Calu3 (cell line): ENCODE data around the gene SLC50A1. TPM values are rescaled to one million over a fixed set of nuclear protein-coding genes. Genes with fewer than 3 reads are reported as not detected.

ENCODE experiments used
- BruUV-seq: library from RNA; stranded (reverse); fragments of 400-500 nt; replicated peaks from 2 replicates; lab custom pipeline; 2021; lab: Mats Ljungman, UMichigan
- CTCF ChIA-PET: fragments of 300-600 bp; sonication (Branson Sonifier 250); formaldehyde crosslinking; loops from one replicate; lab custom pipeline; 2022; ENCODE audit warnings: antibody characterized with exemption; lab: Charles Lee
- DNase-seq: peaks from one replicate; pipeline ENCODE4 v3.0.0; 2022
- H3K27ac Mint-ChIP-seq: one replicate; pipeline ENCODE4 v1.8.0; 2022; ENCODE audit warnings: mixed read lengths; ENCODE audit not compliant: unreplicated experiment
- H3K27me3 Mint-ChIP-seq: one replicate; pipeline ENCODE4 v1.8.0; 2022; ENCODE audit warnings: mixed read lengths; ENCODE audit not compliant: unreplicated experiment
- H3K36me3 Mint-ChIP-seq: one replicate; pipeline ENCODE4 v1.8.0; 2022; ENCODE audit warnings: mild to moderate bottlenecking, moderate library complexity, mixed read lengths; ENCODE audit not compliant: insufficient read depth, unreplicated experiment
- H3K4me1 Mint-ChIP-seq: one replicate; pipeline ENCODE4 v1.8.0; 2022; ENCODE audit warnings: mild to moderate bottlenecking, low read depth, mixed read lengths; ENCODE audit not compliant: unreplicated experiment
- H3K4me3 Mint-ChIP-seq: one replicate; pipeline ENCODE4 v1.8.0; 2022; ENCODE audit warnings: mild to moderate bottlenecking, low read depth, moderate library complexity, mixed read lengths; ENCODE audit not compliant: unreplicated experiment
- H3K9me3 Mint-ChIP-seq: one replicate; pipeline ENCODE4 v1.8.0; 2022; ENCODE audit warnings: low read depth, mixed read lengths; ENCODE audit not compliant: unreplicated experiment
- intact Hi-C: fragments of 100-400 bp; cut with micrococcal nuclease; formaldehyde crosslinking; loops from one replicate; pipeline ENCODE4 v1.10.0; 2022; ENCODE audit not compliant: unreplicated experiment
- total RNA-seq: library from RNA; stranded (reverse); gene quantifications from 2 replicates; pipeline ENCODE4 v1.2.3, GENCODE V29; 2022
- TF ChIP-seq, protein P1 (sequence below): fragments of 200-600 bp; IDR thresholded peaks from one replicate; pipeline ENCODE4 v1.8.0; 2022; ENCODE audit warnings: antibody characterized with exemption; ENCODE audit not compliant: unreplicated experiment

Gene SLC50A1
- total RNA-seq, 1 experiment from 2014 or later: 68.5 TPM

- peaks cover 25% of the 10 kb centered on the region for H3K36me3 Mint-ChIP-seq
- peak overlapping the region; percentile 12 for H3K4me3 Mint-ChIP-seq
- no TSS peak for BruUV-seq
- H3K9me3 Mint-ChIP-seq: no peaks in the 10 kb centered on the region
- CTCF ChIA-PET: interaction anchor here (0.7 to 3.3 kb wide), 2 partner anchors 8 to 14 kb away, joined by 3 to 19 read pairs; partner anchors contain the start of genes KRTCAP2 and TRIM46
- H3K27me3 Mint-ChIP-seq: peaks cover 57% of the 10 kb centered on the region
- DNase-seq: no peak
- intact Hi-C loops: no loop called here
- peaks cover 37% of the 10 kb centered on the region for H3K4me1 Mint-ChIP-seq
- peak overlapping the region; percentile 10 for H3K27ac Mint-ChIP-seq
- TF ChIP-seq, protein P1, sequence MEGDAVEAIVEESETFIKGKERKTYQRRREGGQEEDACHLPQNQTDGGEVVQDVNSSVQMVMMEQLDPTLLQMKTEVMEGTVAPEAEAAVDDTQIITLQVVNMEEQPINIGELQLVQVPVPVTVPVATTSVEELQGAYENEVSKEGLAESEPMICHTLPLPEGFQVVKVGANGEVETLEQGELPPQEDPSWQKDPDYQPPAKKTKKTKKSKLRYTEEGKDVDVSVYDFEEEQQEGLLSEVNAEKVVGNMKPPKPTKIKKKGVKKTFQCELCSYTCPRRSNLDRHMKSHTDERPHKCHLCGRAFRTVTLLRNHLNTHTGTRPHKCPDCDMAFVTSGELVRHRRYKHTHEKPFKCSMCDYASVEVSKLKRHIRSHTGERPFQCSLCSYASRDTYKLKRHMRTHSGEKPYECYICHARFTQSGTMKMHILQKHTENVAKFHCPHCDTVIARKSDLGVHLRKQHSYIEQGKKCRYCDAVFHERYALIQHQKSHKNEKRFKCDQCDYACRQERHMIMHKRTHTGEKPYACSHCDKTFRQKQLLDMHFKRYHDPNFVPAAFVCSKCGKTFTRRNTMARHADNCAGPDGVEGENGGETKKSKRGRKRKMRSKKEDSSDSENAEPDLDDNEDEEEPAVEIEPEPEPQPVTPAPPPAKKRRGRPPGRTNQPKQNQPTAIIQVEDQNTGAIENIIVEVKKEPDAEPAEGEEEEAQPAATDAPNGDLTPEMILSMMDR: no peak
Observed at GRCh38 chr1:155186794-155187455, 51.3 kb downstream of the SLC50A1 start.

DNA sequence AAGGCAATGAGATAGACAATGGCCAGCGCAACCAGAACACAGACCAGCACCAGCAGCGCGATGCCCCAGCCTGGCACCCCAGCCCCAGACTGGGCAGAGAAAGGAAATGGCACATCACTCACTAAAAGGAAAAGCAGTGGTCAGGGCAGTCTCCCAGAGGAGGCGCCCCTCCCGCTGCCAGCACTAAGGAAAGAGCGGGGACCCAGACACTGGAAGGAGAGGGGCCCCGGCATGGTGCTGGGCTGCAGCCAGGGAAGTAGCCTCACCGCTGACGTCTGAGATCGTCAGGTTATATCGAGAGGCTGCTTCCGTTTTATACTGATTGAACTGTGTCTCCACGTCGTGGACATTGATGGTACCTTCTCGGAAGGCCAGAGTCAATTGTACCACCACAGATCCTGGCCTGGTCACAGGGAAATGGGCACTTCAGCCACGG is 51.8 kb downstream of the SLC50A1 start:
- Mint-ChIP-seq H3K4me1 (peaks cover 37% of the 10 kb centered on the region), H3K9me3 (no peaks in the 10 kb centered on the region), H3K27ac (peak overlapping the region; percentile 10), H3K27me3 (peaks cover 57% of the 10 kb centered on the region), H3K36me3 (peaks cover 28% of the 10 kb centered on the region), H3K4me3 (peak overlapping the region; percentile 12)
- intact Hi-C loops: no loop called here
- TF ChIP-seq, protein P1: no peak
- CTCF ChIA-PET: interaction anchor here (3.3 kb wide), 1 partner anchor 14 kb away, joined by 19 read pairs; the partner anchor contains the start of genes KRTCAP2 and TRIM46
- DNase-seq: no peak
- BruUV-seq: TSS peak; percentile 79

DNA sequence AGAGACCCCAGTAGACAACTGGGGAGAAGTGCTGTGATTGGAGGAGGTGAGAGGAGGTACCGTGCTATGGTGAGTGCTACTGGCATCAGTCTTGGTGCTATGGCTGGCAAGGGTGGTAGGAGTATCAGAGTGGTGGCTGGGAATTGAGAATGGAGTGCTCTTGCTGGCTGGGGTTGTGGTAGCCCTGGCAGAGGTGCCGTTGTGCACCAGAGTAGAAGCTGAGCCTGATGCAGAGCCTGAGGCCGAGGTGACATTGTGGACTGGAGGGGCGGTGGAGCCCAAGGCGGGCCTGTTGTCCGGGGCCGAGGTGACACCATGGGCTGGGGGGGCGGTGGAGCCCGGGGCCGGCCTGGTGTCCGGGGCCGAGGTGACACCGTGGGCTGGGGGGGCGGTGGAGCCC is 52.6 kb downstream of the SLC50A1 start:
- H3K27me3 Mint-ChIP-seq: peaks cover 57% of the 10 kb centered on the region
- CTCF ChIA-PET: interaction anchor here (0.8 kb wide), 1 partner anchor 57 kb away, joined by 4 read pairs; no protein-coding TSS in a partner anchor
- no TSS peak for BruUV-seq
- DNase-seq: no peak
- H3K9me3 Mint-ChIP-seq: no peaks in the 10 kb centered on the region
- H3K27ac Mint-ChIP-seq: peak overlapping the region; percentile 57
- TF ChIP-seq, protein P1: no peak
- peaks cover 40% of the 10 kb centered on the region for H3K4me1 Mint-ChIP-seq
- peaks cover 30% of the 10 kb centered on the region for H3K36me3 Mint-ChIP-seq
- peak overlapping the region; percentile 3 for H3K4me3 Mint-ChIP-seq
- intact Hi-C loops: no loop called here

Other genes starting within 250 kb of the SLC50A1 start
- gene PMVK, start 199.1 kb upstream of the SLC50A1 start, total RNA-seq: 43.0 and 47.3 TPM in 2 replicates
- 48.1 and 49.6 TPM in 2 replicates for gene PBXIP1, start 179.8 kb upstream of the SLC50A1 start, total RNA-seq
- 43.6 and 45.6 TPM in 2 replicates for gene PYGO2, start 174.1 kb upstream of the SLC50A1 start, total RNA-seq
- gene SHC1, start 165.1 kb upstream of the SLC50A1 start, total RNA-seq: 73.5 and 77.5 TPM in 2 replicates
- 182 and 230 TPM in 2 replicates for gene CKS1B, start 161.2 kb upstream of the SLC50A1 start, total RNA-seq
- gene FLAD1, start 152.5 kb upstream of the SLC50A1 start, total RNA-seq: 74.3 and 75.1 TPM in 2 replicates
- gene LENEP, start 142.3 kb upstream of the SLC50A1 start, total RNA-seq: 1.1 and 1.5 TPM in 2 replicates
- 64.7 and 64.9 TPM in 2 replicates for gene ZBTB7B, start 133.1 kb upstream of the SLC50A1 start, total RNA-seq
- 1.4 and 1.5 TPM in 2 replicates for gene DCST2, start 102.1 kb upstream of the SLC50A1 start, total RNA-seq
- 0.17 TPM in 1 of 2 replicates, not detected in the other for gene DCST1, start 102.0 kb upstream of the SLC50A1 start, total RNA-seq
- gene ADAM15, start 84.5 kb upstream of the SLC50A1 start, total RNA-seq: 99.1 and 103 TPM in 2 replicates
- gene EFNA4, start 72.1 kb upstream of the SLC50A1 start, total RNA-seq: 12.6 and 13.9 TPM in 2 replicates
- gene EFNA3, start 57.0 kb upstream of the SLC50A1 start, total RNA-seq: 1.7 and 3.4 TPM in 2 replicates
- 33.7 and 41.7 TPM in 2 replicates for gene EFNA1, start 8.0 kb upstream of the SLC50A1 start, total RNA-seq
- gene DPM3, start 4.7 kb downstream of the SLC50A1 start, total RNA-seq: 38.7 and 41.1 TPM in 2 replicates
- gene KRTCAP2, start 37.5 kb downstream of the SLC50A1 start, total RNA-seq: 236 TPM in 2 replicates
- gene TRIM46, start 38.0 kb downstream of the SLC50A1 start, total RNA-seq: 1.1 and 1.8 TPM in 2 replicates
- 36.8 and 41.9 TPM in 2 replicates for gene THBS3, start 72.0 kb downstream of the SLC50A1 start, total RNA-seq
- 58.9 and 60.0 TPM in 2 replicates for gene MTX1, start 72.8 kb downstream of the SLC50A1 start, total RNA-seq
- 25.2 and 25.9 TPM in 2 replicates for gene ENTREP3, start 119.6 kb downstream of the SLC50A1 start, total RNA-seq
- gene SCAMP3, start 126.5 kb downstream of the SLC50A1 start, total RNA-seq: 85.1 and 104 TPM in 2 replicates
- gene CLK2, start 137.7 kb downstream of the SLC50A1 start, total RNA-seq: 78.5 and 79.4 TPM in 2 replicates
- 11.8 and 19.6 TPM in 2 replicates for gene HCN3, start 141.6 kb downstream of the SLC50A1 start, total RNA-seq
- gene PKLR, start 165.6 kb downstream of the SLC50A1 start, total RNA-seq: not detected in 2 replicates
- 329 and 410 TPM in 2 replicates for gene FDPS, start 173.0 kb downstream of the SLC50A1 start, total RNA-seq
- 48.4 and 49.0 TPM in 2 replicates for gene RUSC1, start 185.0 kb downstream of the SLC50A1 start, total RNA-seq